K562 (cell line): ENCODE data around the gene PIK3AP1. TPM values are rescaled to one million over a fixed set of nuclear protein-coding genes. Genes with fewer than 3 reads are reported as not detected.

ENCODE experiments used
- CHD4 ChIP-seq: fragments of 200-600 bp; sonication (generic); IDR thresholded peaks from 3 replicates; pipeline ENCODE4 v1.6.1; 2012; ENCODE audit warnings: low read depth, mild to moderate bottlenecking, mixed read lengths, low read length, inconsistent platforms; ENCODE audit not compliant: insufficient read depth, insufficient replicate concordance, poor library complexity, severe bottlenecking
- E2F8 ChIP-seq: fragments of 450-650 bp; IDR thresholded peaks from 2 replicates; pipeline ENCODE4 v1.7.1; 2018; ENCODE audit warnings: mild to moderate bottlenecking, low read depth; ENCODE audit not compliant: partially characterized antibody
- MGA ChIP-seq: fragments of 450-650 bp; IDR thresholded peaks from 2 replicates; pipeline ENCODE4 v1.6.1; 2016; ENCODE audit warnings: mild to moderate bottlenecking, moderate library complexity
- PHF21A ChIP-seq: fragments of 450-650 bp; IDR thresholded peaks from 2 replicates; pipeline ENCODE4 v1.6.1; 2017; ENCODE audit warnings: low read depth, borderline replicate concordance
- PKNOX1 ChIP-seq: fragments of 450-650 bp; IDR thresholded peaks from 2 replicates; pipeline ENCODE4 v1.6.1; 2016
- ZMIZ1 ChIP-seq, 2 experiments: fragments of 150-350 bp in 1 of 2; IDR thresholded peaks; 2 replicates each; pipeline ENCODE4 v1.6.1; 2012 to 2016; ENCODE audit warnings: low read depth in 2 of 2, low read length in 2 of 2, mild to moderate bottlenecking in 1 of 2, moderate library complexity in 1 of 2
- ZNF263 ChIP-seq: sonication (generic); formaldehyde crosslinking; IDR thresholded peaks from 2 replicates; pipeline ENCODE4 v1.8.0; 2022; ENCODE audit warnings: mild to moderate bottlenecking, missing genetic modification reagents, borderline replicate concordance
- polyA plus RNA-seq, 8 experiments: library from polyadenylated mRNA; depleted of rRNA in 4 of 8; stranded (reverse) in 5 of 8; unstranded in 3 of 8; fragments of >200 nt; fragmentation: Nextera tagmentation in 2 of 8; fragmentation: Illumina TruSeq in 1 of 8; extraction: Ambion mirVana in 2 of 8; extraction: Trizol in 1 of 8; gene quantifications; 2 replicates each; pipeline versions ENCODE4 v1.2.1 to v1.2.3, GENCODE V29; 2011 to 2014; ENCODE audit warnings: inconsistent platforms in 1 of 8, missing spikeins in 1 of 8
- total RNA-seq, 7 experiments: library from RNA; depleted of rRNA in 6 of 7; stranded (reverse); fragments of >200 nt in 6 of 7; fragmentation: Illumina TruSeq in 2 of 7; extraction: Trizol in 2 of 7; gene quantifications; 2 replicates each; pipeline versions ENCODE4 v1.2.1 to v1.2.3, GENCODE V29; 2011 to 2021; ENCODE audit warnings: low replicate concordance in 1 of 7

The PIK3AP1 gene
- total and polyA plus RNA-seq, 9 of the 15 experiments (the other 6 are each of a cell fraction or from before 2014, with no cell fraction given): 0.20 to 2.4 (median 1.4) TPM

- TF ChIP-seq E2F8 (peak; percentile 51), ZMIZ1 (IDR thresholded peaks at IDR 0.05; ENCODE audit: low read depth in 2 of 2, low read length in 2 of 2) (peak in 1 of 2 experiments; percentile 95; a peak in 2 of 4 replicates), ZNF263 (CRISPR knock-in tag) (0 out of 2 replicates have a peak, but pooled peaks have one; percentile 17), CHD4 (no peak), PKNOX1 (peak; percentile 83), MGA (0 out of 2 replicates have a peak, but pooled peaks have one; percentile 21), PHF21A (peak; percentile 70; the same call in 1 of the 2 replicates)
These were observed 101.2 kb downstream of the PIK3AP1 start (continued) for GRCh38 chr10:96619120-96619519.
